ENCODE measurements around the gene IPCEF1. TPM values are rescaled to one million over a fixed set of nuclear protein-coding genes. Genes with fewer than 3 reads are reported as not detected.

The IPCEF1 gene
- total RNA-seq, 3 donors from 2014 or later (not counting 1 experiment from before 2014, with no cell fraction given) = 31.4 to 53.2 (median 45.5) TPM

- no peaks in the 10 kb centered on the region for H3K9me3 ChIP-seq (ENCODE audit: control insufficient read depth, insufficient read depth, low read length)
- WGBS (ENCODE audit: insufficient coverage) = 92% methylated on average over 6 of the region's 7 CpGs
- ATAC-seq (no peak), DNase-seq (no peak)
- no peak overlapping the region for H3K27ac Mint-ChIP-seq
- H3K27me3 ChIP-seq (ENCODE audit: control insufficient read depth, insufficient read depth, low read length) = no peaks in the 10 kb centered on the region
- no peaks in the 10 kb centered on the region for H3K36me3 Mint-ChIP-seq
- H3K4me3 Mint-ChIP-seq = no peak overlapping the region
- H3K9me3 Mint-ChIP-seq = no peaks in the 10 kb centered on the region
- no peak overlapping the region for H3K27ac ChIP-seq (ENCODE audit: low read length)
- no peaks in the 10 kb centered on the region for H3K27me3 Mint-ChIP-seq (ENCODE audit: low read depth in 2 of 2)
- intact Hi-C loops (cut with micrococcal nuclease) = no loop called here
- no peak overlapping the region for H3K4me3 ChIP-seq (ENCODE audit: low read length)
- no peak for TF ChIP-seq CTCF (IDR thresholded peaks at IDR 0.05)
- no peaks in the 10 kb centered on the region for H3K36me3 ChIP-seq (ENCODE audit: control insufficient read depth, insufficient read depth, low read length)
- peaks cover 8 to 9% of the 10 kb centered on the region in 2 donors for H3K4me1 Mint-ChIP-seq
- peaks cover 5% of the 10 kb centered on the region for H3K4me1 ChIP-seq (ENCODE audit: control insufficient read depth, insufficient read depth, low read length)
Measured at GRCh38 chr6:154301086-154301625, 55.4 kb downstream of the IPCEF1 start.

- no peak overlapping the region for H3K4me3 Mint-ChIP-seq
- no peaks in the 10 kb centered on the region for H3K27me3 Mint-ChIP-seq (ENCODE audit: low read depth in 2 of 2)
- H3K4me1 ChIP-seq (ENCODE audit: control insufficient read depth, insufficient read depth, low read length) = peaks cover 5% of the 10 kb centered on the region
- no peaks in the 10 kb centered on the region for H3K9me3 ChIP-seq (ENCODE audit: control insufficient read depth, insufficient read depth, low read length)
- no peaks in the 10 kb centered on the region for H3K9me3 Mint-ChIP-seq
- no peaks in the 10 kb centered on the region for H3K27me3 ChIP-seq (ENCODE audit: control insufficient read depth, insufficient read depth, low read length)
- no peak for ATAC-seq
- no peak overlapping the region for H3K27ac Mint-ChIP-seq
- no peak for DNase-seq
- no peaks in the 10 kb centered on the region for H3K36me3 Mint-ChIP-seq
- no peak overlapping the region for H3K4me3 ChIP-seq (ENCODE audit: low read length)
- H3K27ac ChIP-seq (ENCODE audit: low read length) = no peak overlapping the region
- intact Hi-C loops (cut with micrococcal nuclease) = no loop called here
- H3K36me3 ChIP-seq (ENCODE audit: control insufficient read depth, insufficient read depth, low read length) = no peaks in the 10 kb centered on the region
- H3K4me1 Mint-ChIP-seq = peaks cover 8 to 9% of the 10 kb centered on the region in 2 donors
- no peak for TF ChIP-seq CTCF (IDR thresholded peaks at IDR 0.05)
- WGBS (ENCODE audit: insufficient coverage) = 49% methylated on average over 3 of the region's 3 CpGs
Measured at GRCh38 chr6:154298297-154298696, 58.3 kb downstream of the IPCEF1 start.

GRCh38 chr6:154297721-154298120, 58.9 kb downstream of the IPCEF1 start:
- Histone ChIP-seq H3K27me3 (ENCODE audit: control insufficient read depth, insufficient read depth, low read length) (no peaks in the 10 kb centered on the region), H3K4me3 (ENCODE audit: low read length) (no peak overlapping the region), H3K27ac (ENCODE audit: low read length) (no peak overlapping the region), H3K36me3 (ENCODE audit: control insufficient read depth, insufficient read depth, low read length) (no peaks in the 10 kb centered on the region), H3K4me1 (ENCODE audit: control insufficient read depth, insufficient read depth, low read length) (peaks cover 5% of the 10 kb centered on the region), H3K9me3 (ENCODE audit: control insufficient read depth, insufficient read depth, low read length) (no peaks in the 10 kb centered on the region)
- Mint-ChIP-seq H3K4me3 (no peak overlapping the region), H3K9me3 (no peaks in the 10 kb centered on the region), H3K27me3 (ENCODE audit: low read depth in 2 of 2) (no peaks in the 10 kb centered on the region), H3K27ac (no peak overlapping the region), H3K4me1 (peaks cover 8 to 9% of the 10 kb centered on the region in 2 donors), H3K36me3 (no peaks in the 10 kb centered on the region)
- DNase-seq = no peak
- intact Hi-C loops (cut with micrococcal nuclease) = no loop called here
- no peak for ATAC-seq
- WGBS (ENCODE audit: insufficient coverage) = 96% methylated on average over 3 of the region's 3 CpGs
- no peak for TF ChIP-seq CTCF (IDR thresholded peaks at IDR 0.05)

- Mint-ChIP-seq H3K9me3 (no peaks in the 10 kb centered on the region), H3K27me3 (ENCODE audit: low read depth in 2 of 2) (no peaks in the 10 kb centered on the region), H3K36me3 (no peaks in the 10 kb centered on the region), H3K4me3 (no peak overlapping the region), H3K27ac (no peak overlapping the region), H3K4me1 (peaks cover 5% of the 10 kb centered on the region in 2 donors)
- no peak for TF ChIP-seq CTCF (IDR thresholded peaks at IDR 0.05)
- Histone ChIP-seq H3K9me3 (ENCODE audit: control insufficient read depth, insufficient read depth, low read length) (no peaks in the 10 kb centered on the region), H3K36me3 (ENCODE audit: control insufficient read depth, insufficient read depth, low read length) (no peaks in the 10 kb centered on the region), H3K27ac (ENCODE audit: low read length) (no peak overlapping the region), H3K4me1 (ENCODE audit: control insufficient read depth, insufficient read depth, low read length) (peaks cover 1% of the 10 kb centered on the region), H3K27me3 (ENCODE audit: control insufficient read depth, insufficient read depth, low read length) (no peaks in the 10 kb centered on the region), H3K4me3 (ENCODE audit: low read length) (no peak overlapping the region)
- intact Hi-C loops (cut with micrococcal nuclease) = no loop called here
- no peak for ATAC-seq
- DNase-seq = no peak
- WGBS (ENCODE audit: insufficient coverage) = 95% methylated on average over 4 of the region's 4 CpGs
Measured at GRCh38 chr6:154297210-154297609, 59.4 kb downstream of the IPCEF1 start.
